Hepatocyte (in vitro differentiated cells): ENCODE data around the gene PCDHGA7. TPM values are rescaled to one million over a fixed set of nuclear protein-coding genes. Genes with fewer than 3 reads are reported as not detected.

Source experiments
- DNase-seq: peaks from one replicate; pipeline ENCODE4 v3.0.0-alpha.2; 2016; ENCODE audit warnings: low spot score
- H2AFZ ChIP-seq: fragments of 200-600 bp; sonication (generic); 2 replicates; pipeline ENCODE4 v1.6.0; 2016; ENCODE audit warnings: antibody characterized with exemption, mild to moderate bottlenecking
- H3K27ac ChIP-seq: fragments of 200-600 bp; sonication (generic); 2 replicates; pipeline ENCODE4 v1.5.1; 2016; ENCODE audit warnings: mild to moderate bottlenecking
- H3K27me3 ChIP-seq: fragments of 200-600 bp; sonication (generic); 2 replicates; pipeline ENCODE4 v1.6.1; 2016
- H3K36me3 ChIP-seq: fragments of 200-600 bp; sonication (generic); replicated peaks from 2 replicates; pipeline ENCODE4 v1.5.1; 2016; ENCODE audit warnings: low read depth; ENCODE audit not compliant: insufficient read depth
- H3K4me1 ChIP-seq: fragments of 200-600 bp; sonication (generic); 2 replicates; pipeline ENCODE4 v1.5.1; 2016; ENCODE audit warnings: mild to moderate bottlenecking, moderate library complexity; ENCODE audit not compliant: insufficient read depth
- H3K4me2 ChIP-seq: fragments of 200-600 bp; sonication (generic); 2 replicates; pipeline ENCODE4 v1.6.0; 2016
- H3K4me3 ChIP-seq: fragments of 200-600 bp; sonication (generic); 2 replicates; pipeline ENCODE4 v1.5.1; 2016; ENCODE audit warnings: mild to moderate bottlenecking
- H3K79me2 ChIP-seq: fragments of 200-600 bp; sonication (generic); 2 replicates; pipeline ENCODE4 v1.6.0; 2017; ENCODE audit warnings: mild to moderate bottlenecking
- H3K9me2 ChIP-seq: fragments of 200-600 bp; sonication (generic); replicated peaks from 2 replicates; pipeline ENCODE4 v1.6.0; 2017; ENCODE audit warnings: mild to moderate bottlenecking; ENCODE audit not compliant: insufficient read depth
- H3K9me3 ChIP-seq: fragments of 200-600 bp; sonication (generic); 2 replicates; pipeline ENCODE4 v1.5.1; 2016; ENCODE audit warnings: low read depth, mild to moderate bottlenecking
- H4K20me1 ChIP-seq: fragments of 200-600 bp; sonication (generic); 2 replicates; pipeline ENCODE4 v1.6.0; 2016; ENCODE audit warnings: mild to moderate bottlenecking; ENCODE audit not compliant: insufficient read depth, poor library complexity, severe bottlenecking
- CTCF ChIP-seq: fragments of 200-600 bp; sonication (generic); IDR thresholded peaks from 2 replicates; pipeline ENCODE4 v1.5.1; 2016; ENCODE audit warnings: antibody characterized with exemption, mild to moderate bottlenecking; ENCODE audit not compliant: poor library complexity
- EZH2 ChIP-seq: fragments of 200-600 bp; sonication (generic); IDR thresholded peaks from 2 replicates; pipeline ENCODE4 v1.6.1; 2016; ENCODE audit warnings: antibody characterized with exemption, mild to moderate bottlenecking, borderline replicate concordance
- EZH2phosphoT487 ChIP-seq: fragments of 200-600 bp; sonication (generic); IDR thresholded peaks from one replicate; pipeline ENCODE4 v1.6.1; 2018; ENCODE audit warnings: antibody characterized with exemption, mild to moderate bottlenecking, low read depth, moderate library complexity; ENCODE audit not compliant: unreplicated experiment, severe bottlenecking
- WGBS: methylation state at CpG from one replicate; pipeline ENCODE4 v1.1.6; 2016; ENCODE audit warnings: low lambda C conversion rate; ENCODE audit errors: missing lambda C conversion rate; 5-methylcytosine and 5-hydroxymethylcytosine counted together
- polyA plus RNA-seq: library from polyadenylated mRNA; unstranded; fragments of >200 nt; fragmentation: Nextera tagmentation; extraction: Ambion mirVana; gene quantifications from 2 replicates; pipeline ENCODE4 v1.2.1, GENCODE V29; 2016
- total RNA-seq: library from RNA; depleted of rRNA; stranded (reverse); fragments of >200 nt; gene quantifications from 2 replicates; pipeline ENCODE4 v1.2.3, GENCODE V29; 2014

The PCDHGA7 gene
- total and polyA plus RNA-seq, 2 experiments from 2014 or later: 0.10 TPM; not detected in 1

- H3K9me2 ChIP-seq: no peaks in the 10 kb centered on the region
- H3K4me3 ChIP-seq: no peak overlapping the region
- 96% methylated on average over 43 of the region's 46 CpGs for WGBS
- H3K4me1 ChIP-seq: no peaks in the 10 kb centered on the region
- no peak overlapping the region for H3K27ac ChIP-seq
- H4K20me1 ChIP-seq: no peaks in the 10 kb centered on the region
- no peak for DNase-seq
- no peak overlapping the region for H2AFZ ChIP-seq
- H3K9me3 ChIP-seq: peaks cover 5% of the 10 kb centered on the region
- no peak overlapping the region for H3K4me2 ChIP-seq
- TF ChIP-seq EZH2phosphoT487 (no peak), EZH2 (no peak), CTCF (no peak)
- H3K79me2 ChIP-seq: no peaks in the 10 kb centered on the region
- no peaks in the 10 kb centered on the region for H3K36me3 ChIP-seq
- H3K27me3 ChIP-seq: no peaks in the 10 kb centered on the region
These were observed 16.3 kb upstream of the PCDHGA7 start for GRCh38 chr5:141366016-141366896.

- Histone ChIP-seq H3K79me2 (no peaks in the 10 kb centered on the region), H3K4me1 (no peaks in the 10 kb centered on the region), H3K27ac (no peak within 1 kb of the TSS), H4K20me1 (no peaks in the 10 kb centered on the region), H3K4me3 (no peak within 1 kb of the TSS), H3K36me3 (no peaks in the 10 kb centered on the region), H3K9me2 (no peaks in the 10 kb centered on the region), H3K27me3 (no peaks in the 10 kb centered on the region), H3K9me3 (no peaks in the 10 kb centered on the region), H2AFZ (no peak within 1 kb of the TSS), H3K4me2 (no peak within 1 kb of the TSS)
- WGBS: 90% methylated on average over 32 of the region's 32 CpGs
- DNase-seq: no peak
- no peak for TF ChIP-seq CTCF
- TF ChIP-seq EZH2: no peak
These were observed 12.3 kb upstream of the PCDHGA7 start, which contains the start of gene PCDHGB3 for GRCh38 chr5:141369994-141370848. Gene PCDHGB3 (plus strand): TSS chr5:141370242. CDS start chr5:141370395, 153 bp downstream.

GRCh38 chr5:141371572-141372475 lies 10.7 kb upstream of the PCDHGA7 start:
- H3K4me1 ChIP-seq: no peaks in the 10 kb centered on the region
- H3K9me3 ChIP-seq: no peaks in the 10 kb centered on the region
- no peak overlapping the region for H3K4me3 ChIP-seq
- H3K27ac ChIP-seq: no peak overlapping the region
- TF ChIP-seq EZH2phosphoT487: no peak
- TF ChIP-seq EZH2: no peak
- no peak for TF ChIP-seq CTCF
- WGBS: 97% methylated on average over 65 of the region's 69 CpGs
- H3K4me2 ChIP-seq: no peak overlapping the region
- H3K79me2 ChIP-seq: no peaks in the 10 kb centered on the region
- H3K36me3 ChIP-seq: no peaks in the 10 kb centered on the region
- no peak overlapping the region for H2AFZ ChIP-seq
- H4K20me1 ChIP-seq: no peaks in the 10 kb centered on the region
- no peaks in the 10 kb centered on the region for H3K9me2 ChIP-seq
- no peaks in the 10 kb centered on the region for H3K27me3 ChIP-seq
- DNase-seq: no peak
